ENCODE data around the gene CCDC7.
"Not testable (repeated sequence)": the region's sequence is repeated elsewhere in the genome, so short reads cannot be mapped to it uniquely, and the experiment has no call there.

DNA sequence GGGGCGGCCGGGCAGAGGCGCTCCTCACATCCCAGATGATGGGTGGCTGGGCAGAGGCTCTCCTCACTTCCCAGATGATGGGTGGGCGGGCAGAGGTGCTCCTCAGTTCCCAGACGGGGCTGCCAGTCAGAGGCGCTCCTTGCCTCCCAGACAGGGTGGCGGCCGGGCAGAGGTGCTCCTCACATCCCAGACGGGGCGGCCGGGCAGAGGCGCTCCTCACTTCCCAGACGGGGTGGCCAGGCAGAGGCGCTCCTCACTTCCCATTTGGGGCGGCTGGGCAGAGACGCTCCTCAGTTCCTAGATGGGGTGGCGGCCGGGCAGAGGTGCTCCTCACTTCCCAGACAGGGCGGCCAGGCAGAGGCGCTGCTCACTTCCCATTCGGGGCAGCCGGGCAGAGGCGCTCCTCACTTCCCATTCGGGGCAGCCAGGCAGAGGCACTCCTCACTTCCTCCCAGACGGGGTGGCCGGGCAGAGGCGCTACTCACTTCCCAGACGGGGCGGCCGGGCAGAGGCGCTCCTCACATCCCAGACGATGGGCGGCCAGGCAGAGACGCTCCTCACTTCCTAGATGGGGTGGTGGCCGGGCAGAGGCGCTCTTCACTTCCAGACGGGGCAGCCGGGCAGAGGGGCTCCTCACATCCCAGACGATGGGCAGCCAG is 60.0 kb downstream of the CCDC7 start:
- TF ChIP-seq, protein P1, sequence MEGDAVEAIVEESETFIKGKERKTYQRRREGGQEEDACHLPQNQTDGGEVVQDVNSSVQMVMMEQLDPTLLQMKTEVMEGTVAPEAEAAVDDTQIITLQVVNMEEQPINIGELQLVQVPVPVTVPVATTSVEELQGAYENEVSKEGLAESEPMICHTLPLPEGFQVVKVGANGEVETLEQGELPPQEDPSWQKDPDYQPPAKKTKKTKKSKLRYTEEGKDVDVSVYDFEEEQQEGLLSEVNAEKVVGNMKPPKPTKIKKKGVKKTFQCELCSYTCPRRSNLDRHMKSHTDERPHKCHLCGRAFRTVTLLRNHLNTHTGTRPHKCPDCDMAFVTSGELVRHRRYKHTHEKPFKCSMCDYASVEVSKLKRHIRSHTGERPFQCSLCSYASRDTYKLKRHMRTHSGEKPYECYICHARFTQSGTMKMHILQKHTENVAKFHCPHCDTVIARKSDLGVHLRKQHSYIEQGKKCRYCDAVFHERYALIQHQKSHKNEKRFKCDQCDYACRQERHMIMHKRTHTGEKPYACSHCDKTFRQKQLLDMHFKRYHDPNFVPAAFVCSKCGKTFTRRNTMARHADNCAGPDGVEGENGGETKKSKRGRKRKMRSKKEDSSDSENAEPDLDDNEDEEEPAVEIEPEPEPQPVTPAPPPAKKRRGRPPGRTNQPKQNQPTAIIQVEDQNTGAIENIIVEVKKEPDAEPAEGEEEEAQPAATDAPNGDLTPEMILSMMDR (IDR thresholded peaks at IDR 0.05; ENCODE audit: borderline replicate concordance, extremely low read depth, low read length, poor library complexity, severe bottlenecking) = not testable (repeated sequence)
- TF ChIP-seq EZH2 (IDR thresholded peaks at IDR 0.05; ENCODE audit: borderline replicate concordance, low read depth, low read length, severe bottlenecking) = not testable (repeated sequence)
